HEK293 (cell line): ENCODE measurements around the gene C1QTNF1.

Experiments used
- CTCF ChIP-seq: fragments of 450-650 bp; formaldehyde crosslinking; IDR thresholded peaks from 2 replicates; pipeline ENCODE4 v1.5.1; 2016; ENCODE audit warnings: missing biosample characterization, missing genetic modification characterization
- GFI1B ChIP-seq: fragments of 450-650 bp; formaldehyde crosslinking; IDR thresholded peaks from 2 replicates; pipeline ENCODE4 v1.5.1; 2016; ENCODE audit warnings: missing biosample characterization, missing genetic modification characterization
- KLF1 ChIP-seq: fragments of 450-650 bp; formaldehyde crosslinking; IDR thresholded peaks from 2 replicates; pipeline ENCODE4 v1.5.1; 2016; ENCODE audit warnings: missing biosample characterization, missing genetic modification characterization
- KLF16 ChIP-seq: fragments of 450-650 bp; formaldehyde crosslinking; IDR thresholded peaks from 2 replicates; pipeline ENCODE4 v1.5.1; 2017; ENCODE audit warnings: missing biosample characterization, missing genetic modification characterization
- KLF7 ChIP-seq: fragments of 450-650 bp; formaldehyde crosslinking; IDR thresholded peaks from 2 replicates; pipeline ENCODE4 v1.5.1; 2016; ENCODE audit warnings: missing biosample characterization, missing genetic modification characterization, borderline replicate concordance
- PRDM1 ChIP-seq: fragments of 450-650 bp; formaldehyde crosslinking; IDR thresholded peaks from 2 replicates; pipeline ENCODE4; 2016; ENCODE audit warnings: missing biosample characterization, missing genetic modification characterization
- PRDM4 ChIP-seq: fragments of 450-650 bp; formaldehyde crosslinking; IDR thresholded peaks from 2 replicates; pipeline ENCODE4 v1.5.1; 2017; ENCODE audit warnings: missing biosample characterization, missing genetic modification characterization
- SCRT1 ChIP-seq: fragments of 450-650 bp; formaldehyde crosslinking; IDR thresholded peaks from 2 replicates; pipeline ENCODE4 v1.5.1; 2016; ENCODE audit warnings: missing biosample characterization, missing genetic modification characterization, borderline replicate concordance
- SP2 ChIP-seq: fragments of 450-650 bp; formaldehyde crosslinking; IDR thresholded peaks from 2 replicates; pipeline ENCODE4 v1.5.1; 2016; ENCODE audit warnings: missing biosample characterization, missing genetic modification characterization
- TRIM28 ChIP-seq: IDR thresholded peaks from 2 replicates; pipeline ENCODE4 v1.6.1; 2011; ENCODE audit warnings: low read length, control low read depth, borderline replicate concordance
- TSHZ1 ChIP-seq: fragments of 450-650 bp; formaldehyde crosslinking; IDR thresholded peaks from 2 replicates; pipeline ENCODE4 v1.5.1; 2016; ENCODE audit warnings: missing biosample characterization, missing genetic modification characterization, borderline replicate concordance
- YY1 ChIP-seq: fragments of 450-650 bp; formaldehyde crosslinking; IDR thresholded peaks from 2 replicates; pipeline ENCODE4 v1.5.1; 2018; ENCODE audit warnings: missing biosample characterization, missing genetic modification characterization
- ZBTB17 ChIP-seq: fragments of 450-650 bp; formaldehyde crosslinking; IDR thresholded peaks from 2 replicates; pipeline ENCODE4 v1.5.1; 2016; ENCODE audit warnings: missing biosample characterization, missing genetic modification characterization
- ZBTB20 ChIP-seq: fragments of 450-650 bp; formaldehyde crosslinking; IDR thresholded peaks from 2 replicates; pipeline ENCODE4 v1.5.1; 2016; ENCODE audit warnings: missing biosample characterization, missing genetic modification characterization
- ZBTB21 ChIP-seq: fragments of 450-650 bp; formaldehyde crosslinking; IDR thresholded peaks from 2 replicates; pipeline ENCODE4 v1.5.1; 2017; ENCODE audit warnings: missing biosample characterization, missing genetic modification characterization
- ZBTB44 ChIP-seq: fragments of 450-650 bp; IDR thresholded peaks from 2 replicates; pipeline ENCODE4 v1.5.1; 2018; ENCODE audit warnings: missing biosample characterization, mild to moderate bottlenecking, missing genetic modification characterization
- ZBTB7A ChIP-seq: fragments of 450-650 bp; formaldehyde crosslinking; IDR thresholded peaks from 2 replicates; pipeline ENCODE4 v1.5.1; 2016; ENCODE audit warnings: low read depth, missing biosample characterization, missing genetic modification characterization
- ZEB2 ChIP-seq: fragments of 450-650 bp; formaldehyde crosslinking; IDR thresholded peaks from 2 replicates; pipeline ENCODE4 v1.5.1; 2016; ENCODE audit warnings: missing biosample characterization, missing genetic modification characterization
- ZNF174 ChIP-seq: fragments of 450-650 bp; formaldehyde crosslinking; IDR thresholded peaks from 2 replicates; pipeline ENCODE4 v1.5.0; 2017; ENCODE audit warnings: missing biosample characterization, mild to moderate bottlenecking, missing genetic modification characterization
- ZNF221 ChIP-seq: fragments of 450-650 bp; formaldehyde crosslinking; IDR thresholded peaks from 2 replicates; pipeline ENCODE4 v1.5.1; 2017; ENCODE audit warnings: missing biosample characterization, missing genetic modification characterization, borderline replicate concordance
- ZNF362 ChIP-seq: fragments of 450-650 bp; formaldehyde crosslinking; IDR thresholded peaks from 2 replicates; pipeline ENCODE4 v1.5.1; 2016; ENCODE audit warnings: missing biosample characterization, missing genetic modification characterization
- ZNF501 ChIP-seq: fragments of 450-650 bp; formaldehyde crosslinking; IDR thresholded peaks from 2 replicates; pipeline ENCODE4 v1.5.1; 2016; ENCODE audit warnings: missing biosample characterization, missing genetic modification characterization
- ZNF530 ChIP-seq: fragments of 450-650 bp; formaldehyde crosslinking; IDR thresholded peaks from 2 replicates; pipeline ENCODE4 v1.5.1; 2016; ENCODE audit warnings: low read depth, missing biosample characterization, missing genetic modification characterization
- ZNF580 ChIP-seq: fragments of 450-650 bp; formaldehyde crosslinking; IDR thresholded peaks from 2 replicates; pipeline ENCODE4 v1.5.1; 2016; ENCODE audit warnings: missing biosample characterization, missing genetic modification characterization
- ZNF600 ChIP-seq: fragments of 450-650 bp; formaldehyde crosslinking; IDR thresholded peaks from 2 replicates; pipeline ENCODE4 v1.5.1; 2016; ENCODE audit warnings: missing biosample characterization, missing genetic modification characterization
- ZNF624 ChIP-seq: fragments of 450-650 bp; formaldehyde crosslinking; IDR thresholded peaks from 2 replicates; pipeline ENCODE4 v1.5.1; 2017; ENCODE audit warnings: missing biosample characterization, missing genetic modification characterization
- ZNF837 ChIP-seq: fragments of 450-650 bp; formaldehyde crosslinking; IDR thresholded peaks from 2 replicates; pipeline ENCODE4 v1.5.1; 2016; ENCODE audit warnings: missing biosample characterization, missing genetic modification characterization
- ZSCAN4 ChIP-seq: fragments of 450-650 bp; formaldehyde crosslinking; IDR thresholded peaks from 2 replicates; pipeline ENCODE4 v1.5.1; 2017; ENCODE audit warnings: missing biosample characterization, missing genetic modification characterization

Gene C1QTNF1

GRCh38 chr17:79026376-79027273 lies 2.7 kb downstream of the C1QTNF1 start (continued):
- TF ChIP-seq CTCF (tag by site-specific recombination) (no peak), KLF1 (peak; percentile 46; the same call in 1 of the 2 replicates), ZBTB20 (tag by site-specific recombination) (no peak), ZBTB17 (tag by site-specific recombination) (peak; percentile 22), YY1 (tag by site-specific recombination) (no peak), KLF16 (tag by site-specific recombination) (no peak), PRDM4 (tag by site-specific recombination) (no peak), ZNF221 (tag by site-specific recombination) (no peak), ZNF624 (tag by site-specific recombination) (no peak), ZNF580 (no peak), ZNF530 (no peak), ZSCAN4 (tag by site-specific recombination) (no peak), ZNF600 (tag by site-specific recombination) (peak; percentile 67), TSHZ1 (tag by site-specific recombination) (no peak), ZBTB7A (no peak), KLF7 (no peak), ZNF837 (tag by site-specific recombination) (no peak), ZBTB44 (no peak), ZEB2 (peak; percentile 72; the same call in 1 of the 2 replicates), ZNF174 (tag by site-specific recombination) (no peak), ZNF362 (tag by site-specific recombination) (no peak), GFI1B (tag by site-specific recombination) (no peak), ZBTB21 (tag by site-specific recombination) (no peak), ZNF501 (tag by site-specific recombination) (no peak), TRIM28 (no peak), SP2 (peak; percentile 39), SCRT1 (tag by site-specific recombination) (no peak), PRDM1 (no peak)
